SKM-1 (cell line): Measurements from ENCODE around the gene MOK.
A peak's percentile ranks its signal among the peaks of the same experiment; 100 is the strongest.
"Not testable (repeated sequence)": the region's sequence is repeated elsewhere in the genome, so short reads cannot be mapped to it uniquely, and the experiment has no call there.

Experiments
- DNase-seq: peaks from one replicate; lab custom pipeline; 2025; ENCODE audit not compliant: unreplicated experiment; lab: John Stamatoyannopoulos, UW

Gene MOK

DNA sequence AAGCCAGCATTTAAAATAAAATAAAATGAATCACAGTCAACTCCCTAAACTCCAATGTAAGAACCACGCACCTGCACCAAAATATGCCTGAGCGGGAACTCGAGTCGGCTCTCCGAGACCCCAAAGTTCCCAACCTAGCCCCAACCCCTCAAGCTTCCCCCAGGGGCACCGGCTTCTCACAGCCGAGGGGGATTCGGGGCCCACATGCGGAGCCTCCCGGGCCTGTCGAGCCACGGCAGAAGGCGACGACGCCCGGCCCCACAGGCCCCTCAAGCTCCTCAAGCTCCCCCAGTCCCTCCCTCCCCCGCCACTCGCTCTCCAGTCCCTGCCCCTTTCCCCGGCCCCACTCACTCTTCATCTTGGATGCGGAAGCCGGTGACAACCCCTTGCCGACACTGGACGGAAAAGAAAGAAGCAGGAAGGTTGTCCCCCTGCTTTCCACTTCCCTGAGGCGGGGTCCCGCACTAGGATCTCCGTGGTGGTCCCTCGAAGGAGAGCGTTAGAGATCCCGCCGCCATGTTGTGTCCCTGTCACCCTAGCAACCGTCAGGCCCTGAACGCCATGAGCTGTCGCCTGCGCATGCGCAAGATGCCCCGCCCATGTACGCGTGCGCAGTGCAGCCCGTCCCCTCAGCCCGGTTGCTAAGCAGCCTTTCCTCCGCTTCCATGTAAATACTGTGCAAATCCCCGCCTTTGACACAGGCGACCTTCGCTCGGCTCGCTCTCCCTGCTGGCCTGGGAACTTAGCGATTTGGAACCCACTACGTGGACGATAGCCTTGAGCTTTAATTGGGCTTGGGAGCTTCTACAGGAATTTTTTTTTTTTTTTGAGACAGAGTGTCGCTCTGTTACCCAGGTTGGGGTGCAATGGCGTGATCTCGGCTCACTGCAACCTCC lies at the start of gene MOK:
MOK (minus strand) TSS at position 554 of the 896 bp plus-strand sequence; CDS start at position 358, 196 bp downstream.
- DNase-seq = peak; percentile 69

DNA sequence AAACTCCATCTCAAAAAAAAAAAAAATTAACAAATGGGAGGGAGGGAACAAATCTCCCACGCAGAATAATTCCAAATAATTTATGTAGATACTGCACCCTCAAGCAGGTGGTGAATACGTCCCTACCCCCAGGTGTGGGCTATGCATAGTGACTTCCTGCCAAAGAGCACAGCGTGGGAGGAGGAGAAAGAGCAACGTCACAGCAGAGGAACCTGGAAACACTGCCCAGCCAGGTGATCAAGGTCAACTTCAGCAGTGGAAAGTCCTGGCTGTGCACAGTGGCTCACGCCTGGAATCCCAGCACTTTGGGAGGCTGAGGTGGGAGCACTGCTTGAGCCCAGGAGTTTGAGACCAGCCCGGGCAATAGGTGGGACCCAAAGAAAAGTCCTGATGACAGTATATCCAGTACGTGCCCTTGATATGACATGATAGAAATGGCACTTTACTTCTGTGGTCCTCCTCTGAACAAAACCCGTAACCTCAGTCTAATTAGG lies 48.2 kb upstream of the MOK start:
- DNase-seq = no peak

- DNase-seq = no peak
Observed at GRCh38 chr14:102352213-102352612, 47.2 kb upstream of the MOK start.

GRCh38 chr14:102351593-102351992 lies 46.6 kb upstream of the MOK start:
- DNase-seq = not testable (repeated sequence)

GRCh38 chr14:102351023-102351422 lies 46.1 kb upstream of the MOK start:
- DNase-seq = no peak

DNA sequence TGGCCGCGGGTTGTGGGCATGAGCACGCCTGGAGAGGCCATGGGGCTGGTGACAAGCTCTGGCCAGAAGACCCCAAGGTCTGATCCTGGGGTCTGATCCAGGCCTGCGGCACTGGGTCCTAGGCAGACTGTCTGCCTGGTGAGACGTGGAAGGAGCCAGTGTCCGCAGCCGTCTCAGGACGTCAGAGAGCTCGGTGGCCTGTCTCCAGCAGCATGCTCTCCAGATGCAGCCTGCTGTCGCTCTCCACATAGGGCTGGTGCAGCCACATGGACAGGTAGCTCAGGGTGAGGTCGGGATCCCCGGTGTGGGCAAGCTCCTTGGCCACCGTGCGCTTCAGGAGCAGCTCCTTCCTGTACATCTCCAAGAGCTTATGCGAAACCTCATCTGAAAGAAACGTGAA lies 43.4 kb upstream of the MOK start:
- DNase-seq = no peak

DNA sequence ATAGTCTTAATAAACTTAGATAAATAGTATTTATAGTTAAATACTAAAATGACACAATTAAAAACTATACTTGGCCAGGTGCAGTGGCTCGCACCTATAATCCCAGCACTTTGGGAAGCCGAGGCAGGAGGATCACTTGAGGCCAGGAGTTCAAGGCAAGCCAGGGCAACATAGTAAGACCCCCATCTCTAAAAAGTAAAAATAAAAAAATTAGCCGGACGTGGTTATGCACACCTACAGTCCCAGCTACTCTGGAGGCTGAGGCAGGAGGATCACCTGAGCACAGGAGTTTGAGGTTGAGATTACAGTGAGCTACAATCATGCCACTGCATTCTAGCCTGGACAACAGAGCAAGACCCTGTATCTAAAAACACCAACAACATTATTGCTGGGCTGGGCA lies 41.7 kb upstream of the MOK start:
- DNase-seq = no peak

- DNase-seq = no peak
Observed at GRCh38 chr14:102345232-102345631, 40.3 kb upstream of the MOK start.

DNA sequence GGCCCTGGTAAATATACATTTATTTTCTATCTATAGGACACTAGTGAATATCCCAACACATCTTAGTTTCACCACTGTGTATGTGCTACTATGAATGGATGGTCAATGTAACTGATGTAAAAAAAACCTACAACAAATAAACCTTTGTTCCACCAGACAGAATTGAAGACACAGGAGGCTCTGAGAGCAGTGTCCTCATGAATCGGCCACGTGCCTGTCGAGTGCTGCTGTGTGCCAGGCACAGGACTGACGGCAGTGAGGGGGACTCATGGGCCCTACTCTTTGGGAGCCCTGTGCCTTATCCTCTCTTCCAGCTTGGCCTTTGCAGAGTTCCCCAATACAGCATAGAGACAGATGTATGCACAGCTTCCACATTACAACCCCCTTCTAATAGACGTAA lies 39.5 kb upstream of the MOK start:
- no peak for DNase-seq

DNA sequence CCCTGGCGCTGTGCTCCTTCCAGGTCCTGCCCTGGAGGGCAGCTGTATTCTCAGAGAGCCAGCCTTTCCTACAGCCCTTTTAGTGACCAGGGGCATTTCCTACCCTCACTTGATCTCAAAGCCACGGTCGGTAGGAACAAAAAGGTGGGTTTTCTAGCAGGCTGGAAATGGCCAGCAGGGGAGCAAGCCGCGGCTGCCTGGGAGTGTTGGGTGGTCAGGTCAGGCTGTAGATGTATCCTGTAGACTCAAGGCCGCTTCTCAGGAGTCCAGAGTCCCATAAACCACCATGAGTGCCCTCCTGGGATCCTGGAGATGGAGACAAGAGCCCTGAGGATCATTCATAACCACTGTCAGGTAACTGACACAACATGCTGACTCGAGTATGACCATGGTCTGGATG lies 39.1 kb upstream of the MOK start:
- DNase-seq = no peak

DNA sequence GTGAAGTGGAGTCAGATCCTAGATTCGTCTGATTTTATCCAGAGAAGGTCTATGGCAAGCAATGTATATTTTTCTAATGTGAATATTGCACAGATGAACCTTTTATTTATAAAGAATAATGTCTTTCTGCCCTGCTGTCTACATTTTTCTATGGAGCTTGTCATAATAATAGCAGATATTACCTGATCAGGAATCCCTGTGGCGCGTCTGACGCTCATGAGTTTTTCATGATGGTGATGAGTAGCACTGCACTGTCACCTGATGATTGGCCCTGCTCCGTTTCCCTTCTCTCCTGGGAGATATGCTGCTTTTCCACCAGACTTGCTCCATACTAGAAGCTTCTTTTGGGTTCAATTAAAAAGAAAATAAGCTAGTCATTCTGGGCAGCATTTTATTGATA lies 37.3 kb upstream of the MOK start:
- no peak for DNase-seq

DNA sequence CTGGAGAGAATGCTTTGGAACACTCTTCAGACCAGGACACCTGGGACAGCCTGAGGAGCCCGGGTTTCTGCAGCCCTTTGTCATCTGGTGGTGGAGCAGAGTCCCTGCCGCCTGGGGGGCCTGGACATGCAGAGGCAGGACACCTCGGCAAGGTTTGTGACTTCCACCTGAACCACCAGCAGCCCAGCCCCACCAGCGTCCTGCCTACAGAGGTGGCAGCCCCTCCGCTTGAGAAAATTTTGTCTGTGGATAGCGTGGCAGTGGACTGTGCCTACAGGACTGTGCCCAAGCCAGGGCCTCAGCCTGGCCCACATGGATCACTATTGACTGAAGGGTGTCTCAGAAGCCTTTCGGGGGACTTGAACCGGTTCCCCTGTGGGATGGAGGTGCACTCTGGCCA lies 36.6 kb upstream of the MOK start:
- no peak for DNase-seq

DNA sequence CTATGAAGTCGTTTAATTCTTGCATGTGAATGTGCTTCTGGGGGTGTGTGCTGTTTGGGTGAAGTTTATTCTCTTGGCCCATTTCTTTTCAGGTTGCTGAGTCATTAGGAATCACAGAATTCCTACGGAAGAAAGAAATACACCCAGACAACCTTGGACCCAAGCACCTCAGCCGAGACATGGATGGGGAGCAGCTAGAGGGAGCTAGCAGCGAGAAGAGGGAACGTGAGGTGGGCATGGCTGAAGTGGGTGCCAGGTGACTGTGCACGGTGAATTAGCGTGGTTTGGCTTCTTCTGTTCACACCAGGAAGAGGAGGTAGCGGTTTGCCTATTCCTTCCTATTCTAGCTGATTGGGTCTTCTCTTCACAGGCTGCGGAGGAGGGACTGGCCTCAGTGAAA lies 33.8 kb upstream of the MOK start:
- DNase-seq = no peak

DNA sequence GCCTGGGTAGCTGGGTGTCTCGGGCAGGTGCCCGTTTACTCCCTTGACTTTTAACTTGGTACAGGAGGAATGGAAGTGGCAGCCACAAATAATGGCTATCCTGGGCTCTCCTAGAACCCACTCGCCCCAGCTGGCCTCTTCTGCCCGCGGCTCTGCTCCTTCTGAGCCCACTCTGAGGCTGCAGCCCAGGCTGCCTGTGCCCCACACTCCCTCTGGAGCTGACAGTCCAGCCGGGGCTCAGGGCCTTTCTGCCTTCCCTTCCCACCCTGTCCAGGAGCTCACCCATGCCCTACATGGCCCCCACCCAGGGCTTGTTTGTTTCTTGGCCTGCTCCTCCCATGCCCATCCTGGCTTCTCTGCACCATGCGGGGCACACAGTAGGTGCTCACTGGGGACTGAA lies 30.2 kb upstream of the MOK start:
- no peak for DNase-seq

DNA sequence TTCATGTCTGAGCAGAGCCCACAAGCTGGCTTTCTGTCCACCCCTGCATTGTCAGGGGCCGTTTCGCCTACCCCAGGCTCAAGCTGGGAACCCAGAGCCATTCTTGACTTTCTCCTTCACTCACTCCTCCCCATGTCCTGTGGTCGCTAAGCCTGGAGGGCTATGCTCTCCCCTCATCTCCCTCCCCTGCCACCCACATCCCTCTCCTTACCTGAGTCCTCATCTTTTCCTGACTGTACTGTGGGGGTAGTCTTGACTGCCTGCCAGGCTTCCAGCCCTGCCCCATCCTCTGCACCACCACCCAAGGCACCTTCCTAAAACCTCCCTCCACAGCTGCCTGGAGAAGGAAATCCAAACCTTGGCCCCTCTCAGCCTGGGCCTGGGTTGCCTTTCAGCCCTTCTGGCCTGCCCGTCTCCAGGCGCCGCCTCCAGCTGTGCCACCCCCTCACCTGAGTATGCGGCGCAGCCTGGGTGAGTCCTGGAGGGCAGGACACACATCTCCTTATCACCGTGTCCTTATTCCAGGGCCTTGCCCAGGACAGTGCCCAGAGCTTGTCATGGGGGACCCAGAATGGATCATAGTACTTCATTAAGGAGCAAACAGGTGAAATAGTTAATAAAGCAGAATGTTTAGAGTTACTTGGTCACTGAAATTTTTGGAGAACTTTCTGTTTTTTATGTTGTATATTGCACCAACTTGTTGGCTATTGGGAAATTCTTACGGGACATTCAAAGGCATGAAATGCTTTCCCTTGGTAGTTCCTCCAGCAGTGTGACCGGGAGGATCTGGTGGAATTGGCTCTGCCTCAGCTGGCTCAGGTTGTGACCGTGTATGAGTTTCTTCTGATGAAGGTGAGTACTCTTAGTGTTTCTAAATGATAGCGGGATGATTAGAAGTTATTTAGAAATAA lies 29.1 kb upstream of the MOK start:
- DNase-seq = no peak

- DNase-seq = no peak
Observed at GRCh38 chr14:102333390-102333789, 28.4 kb upstream of the MOK start.

DNA sequence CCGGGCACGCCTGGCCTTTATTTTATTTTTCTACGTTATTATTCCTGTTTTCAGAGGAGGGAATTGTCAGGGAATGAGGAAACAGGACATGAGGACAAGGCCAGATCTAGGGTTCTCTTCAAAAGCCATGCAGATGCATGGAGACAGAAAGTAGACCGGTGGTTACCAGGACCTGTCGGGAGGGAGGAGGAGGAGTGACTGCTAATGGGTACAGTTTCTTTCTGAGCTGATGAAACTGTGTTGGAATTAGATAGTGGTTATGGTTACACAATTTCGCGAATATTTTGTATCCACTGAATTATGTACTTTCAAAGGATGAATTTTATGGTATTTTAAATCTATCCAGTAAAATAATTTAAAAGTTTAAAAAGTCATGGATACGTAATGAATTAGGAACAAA lies 25.8 kb upstream of the MOK start:
- DNase-seq = no peak

DNA sequence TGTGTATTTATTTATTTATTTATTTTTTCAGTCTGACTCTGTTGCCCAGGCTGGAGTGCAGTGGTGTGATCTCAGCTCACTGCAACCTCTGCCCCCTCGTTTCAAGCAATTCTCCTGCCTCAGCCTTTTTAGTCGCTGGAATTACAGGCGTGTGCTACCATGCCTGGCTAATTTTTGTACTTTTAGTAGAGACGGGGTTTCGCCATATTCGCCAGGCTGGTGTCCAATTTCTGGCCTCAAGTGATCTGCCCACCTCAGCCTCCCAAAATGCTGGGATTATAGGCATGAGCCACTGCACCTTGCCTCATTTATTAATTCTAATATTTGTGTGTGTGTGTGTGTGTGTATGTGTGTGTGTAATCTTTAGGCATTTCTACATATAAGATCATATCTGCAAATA lies 24.4 kb upstream of the MOK start:
- DNase-seq = not testable (repeated sequence)

DNA sequence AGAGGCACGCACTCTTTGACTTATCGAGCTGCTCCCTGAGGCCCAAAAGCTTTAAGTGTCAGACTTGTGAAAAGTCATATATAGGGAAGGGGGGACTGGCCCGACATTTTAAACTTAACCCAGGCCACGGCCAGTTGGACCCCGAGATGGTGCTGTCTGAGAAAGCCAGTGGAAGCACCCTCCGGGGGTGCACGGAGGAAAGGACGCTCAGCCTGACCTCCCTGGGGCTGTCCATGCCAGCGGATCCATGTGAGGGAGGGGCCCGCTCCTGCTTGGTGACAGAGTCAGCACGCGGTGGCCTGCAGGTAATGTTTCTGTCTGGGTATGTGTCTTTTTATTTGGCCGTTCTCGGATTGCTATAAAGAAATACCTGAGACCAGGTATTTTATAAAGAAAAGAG lies 21.6 kb upstream of the MOK start:
- no peak for DNase-seq

DNA sequence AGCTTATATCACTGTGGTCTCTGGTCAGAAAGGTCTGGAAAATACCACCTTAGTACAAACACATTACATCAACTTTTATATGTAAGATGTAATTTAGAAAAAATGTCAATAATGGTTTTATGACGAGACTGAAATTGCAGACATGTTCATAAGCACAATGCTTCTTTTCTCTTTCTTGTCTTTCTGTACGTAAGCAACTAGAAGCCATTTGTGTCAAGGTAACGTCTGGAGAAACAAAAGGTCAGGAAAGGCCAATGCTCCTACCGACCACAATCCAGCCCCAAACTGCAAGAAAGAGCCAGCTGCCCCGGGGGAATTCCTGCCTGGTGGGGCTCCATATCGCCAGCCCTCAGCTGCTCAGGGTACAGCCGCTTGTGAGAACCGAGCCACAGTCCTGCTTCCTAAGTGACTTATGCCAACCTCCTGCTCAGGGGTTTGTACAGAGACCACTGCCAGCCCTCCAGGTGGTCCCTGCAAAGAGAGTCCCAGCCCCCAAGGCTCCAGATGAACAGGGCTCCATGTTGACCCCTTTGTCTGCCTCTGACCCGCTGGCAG lies 20.9 kb upstream of the MOK start:
- no peak for DNase-seq

DNA sequence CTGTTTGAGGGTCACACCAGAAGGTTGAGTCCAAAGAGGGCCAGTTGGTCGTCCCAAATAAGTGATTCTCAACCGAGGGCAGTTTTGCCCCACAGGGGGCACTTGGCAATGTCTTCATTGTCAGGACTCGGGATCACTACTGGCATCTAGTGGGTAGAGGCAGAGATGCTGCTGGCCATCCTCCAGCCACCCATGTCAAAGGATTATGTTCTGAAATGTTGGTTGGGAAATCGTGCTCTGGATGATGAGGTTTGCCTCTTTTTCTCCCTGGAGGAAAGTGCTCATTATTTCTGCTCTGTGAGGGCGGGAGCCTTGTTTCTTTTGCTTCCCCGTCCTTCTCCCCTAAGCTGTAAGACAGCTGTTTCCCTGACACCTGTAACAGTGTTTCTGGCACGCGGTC lies 18.1 kb upstream of the MOK start:
- peak; percentile 17 for DNase-seq
